ENCODE data around the gene KCNQ1OT1. TPM values are rescaled to one million over a fixed set of nuclear protein-coding genes. Genes with fewer than 3 reads are reported as not detected.

Gene KCNQ1OT1
- total RNA-seq, 1 donor from 2014 or later, result 0.68 TPM

DNA sequence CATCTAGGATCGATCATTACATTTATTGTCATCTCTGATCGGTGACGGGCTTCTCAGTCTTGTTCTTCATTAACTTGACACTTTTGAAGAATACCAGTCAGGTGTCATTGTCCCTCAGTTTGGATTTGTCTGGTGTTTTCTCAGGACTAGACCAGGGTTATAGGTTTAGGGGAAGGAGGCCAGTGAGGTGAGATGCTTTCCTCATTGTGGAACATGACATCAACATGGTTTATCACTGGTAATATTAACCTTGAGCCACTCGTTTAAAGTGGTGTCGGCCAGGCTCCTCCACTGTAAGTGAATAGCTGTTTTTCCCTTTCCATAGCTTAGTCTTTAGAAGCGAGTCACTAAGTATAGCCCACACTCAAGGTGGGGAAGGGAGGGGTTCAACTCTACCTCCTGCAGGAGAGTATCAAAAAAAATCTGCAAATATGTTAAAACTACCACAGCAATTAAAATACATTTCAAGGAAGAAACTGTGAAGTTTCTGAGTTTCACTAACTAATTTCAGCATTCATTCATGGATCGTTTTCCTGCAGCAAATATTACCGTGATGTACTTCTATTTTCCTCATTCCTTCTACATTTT lies 42.0 kb downstream of the KCNQ1OT1 start:
- H3K36me3 Mint-ChIP-seq (ENCODE audit: low read depth), result no peaks in the 10 kb centered on the region
- H3K9me3 Mint-ChIP-seq, result peaks cover 28% of the 10 kb centered on the region
- DNase-seq (ENCODE audit: low spot score), result no peak

GRCh38 chr11:2656859-2657258 lies 42.9 kb downstream of the KCNQ1OT1 start:
- Mint-ChIP-seq H3K9me3 (peaks cover 34% of the 10 kb centered on the region), H3K27me3 (ENCODE audit: low read depth) (no peaks in the 10 kb centered on the region), H3K4me1 (ENCODE audit: low read depth) (no peaks in the 10 kb centered on the region), H3K27ac (no peak overlapping the region), H3K36me3 (ENCODE audit: low read depth) (no peaks in the 10 kb centered on the region), H3K4me3 (ENCODE audit: low read depth) (no peak overlapping the region)
- intact Hi-C loops (cut with micrococcal nuclease), result no loop called here
- DNase-seq (ENCODE audit: low spot score), result no peak

More for the DNA sequence above, 42.0 kb downstream of the KCNQ1OT1 start:
- no peaks in the 10 kb centered on the region for H3K4me1 Mint-ChIP-seq (ENCODE audit: low read depth)
- H3K4me3 Mint-ChIP-seq (ENCODE audit: low read depth), result no peak overlapping the region
- H3K27me3 Mint-ChIP-seq (ENCODE audit: low read depth), result no peaks in the 10 kb centered on the region
- intact Hi-C loops (cut with micrococcal nuclease), result no loop called here
- no peak overlapping the region for H3K27ac Mint-ChIP-seq

- intact Hi-C loops (cut with micrococcal nuclease), result no loop called here
- no peaks in the 10 kb centered on the region for H3K36me3 Mint-ChIP-seq (ENCODE audit: low read depth)
- H3K27ac Mint-ChIP-seq, result no peak overlapping the region
- peaks cover 32% of the 10 kb centered on the region for H3K9me3 Mint-ChIP-seq
- DNase-seq (ENCODE audit: low spot score), result no peak
- H3K4me3 Mint-ChIP-seq (ENCODE audit: low read depth), result no peak overlapping the region
- H3K4me1 Mint-ChIP-seq (ENCODE audit: low read depth), result no peaks in the 10 kb centered on the region
- H3K27me3 Mint-ChIP-seq (ENCODE audit: low read depth), result no peaks in the 10 kb centered on the region
These were observed 43.8 kb downstream of the KCNQ1OT1 start for GRCh38 chr11:2655834-2656622.

DNA sequence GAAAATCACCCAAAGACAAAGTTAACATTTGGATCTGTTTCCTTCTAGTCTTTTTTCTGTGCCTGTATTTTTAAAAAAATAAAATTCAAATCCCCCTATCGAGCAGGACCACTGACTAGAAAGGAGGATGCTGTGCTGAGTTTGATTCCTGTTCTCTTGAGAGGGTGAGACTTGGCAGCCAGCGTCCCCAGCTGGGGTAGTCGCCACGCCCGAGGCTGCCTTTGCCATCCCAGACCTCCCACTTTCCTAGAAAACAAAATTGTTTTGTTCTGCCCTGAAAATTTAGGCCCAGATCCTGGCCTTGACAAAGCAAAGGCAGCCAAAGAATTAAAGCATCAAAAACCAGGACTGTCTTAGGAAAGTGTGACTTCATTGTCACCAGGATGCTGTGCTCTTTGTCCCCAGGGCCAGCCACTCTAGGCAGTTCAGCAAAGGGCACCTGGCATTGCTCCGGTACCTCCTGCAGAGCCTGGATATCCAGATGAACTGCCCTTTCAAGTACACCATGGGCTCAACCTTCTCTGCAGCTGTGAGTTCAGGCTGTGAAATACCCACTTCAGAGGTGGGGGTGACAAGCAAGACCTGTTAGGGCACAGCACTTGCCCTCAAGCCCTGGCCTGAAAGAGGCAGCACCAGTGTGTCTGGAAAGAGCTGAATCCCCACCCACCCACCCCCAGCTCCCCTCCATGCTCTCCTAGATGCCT lies 44.6 kb downstream of the KCNQ1OT1 start:
- Mint-ChIP-seq H3K4me1 (ENCODE audit: low read depth) (no peaks in the 10 kb centered on the region), H3K27ac (no peak overlapping the region), H3K9me3 (peaks cover 32% of the 10 kb centered on the region), H3K36me3 (ENCODE audit: low read depth) (peaks cover 2% of the 10 kb centered on the region), H3K27me3 (ENCODE audit: low read depth) (no peaks in the 10 kb centered on the region), H3K4me3 (ENCODE audit: low read depth) (no peak overlapping the region)
- intact Hi-C loops (cut with micrococcal nuclease), result no loop called here
- DNase-seq (ENCODE audit: low spot score), result no peak

DNA sequence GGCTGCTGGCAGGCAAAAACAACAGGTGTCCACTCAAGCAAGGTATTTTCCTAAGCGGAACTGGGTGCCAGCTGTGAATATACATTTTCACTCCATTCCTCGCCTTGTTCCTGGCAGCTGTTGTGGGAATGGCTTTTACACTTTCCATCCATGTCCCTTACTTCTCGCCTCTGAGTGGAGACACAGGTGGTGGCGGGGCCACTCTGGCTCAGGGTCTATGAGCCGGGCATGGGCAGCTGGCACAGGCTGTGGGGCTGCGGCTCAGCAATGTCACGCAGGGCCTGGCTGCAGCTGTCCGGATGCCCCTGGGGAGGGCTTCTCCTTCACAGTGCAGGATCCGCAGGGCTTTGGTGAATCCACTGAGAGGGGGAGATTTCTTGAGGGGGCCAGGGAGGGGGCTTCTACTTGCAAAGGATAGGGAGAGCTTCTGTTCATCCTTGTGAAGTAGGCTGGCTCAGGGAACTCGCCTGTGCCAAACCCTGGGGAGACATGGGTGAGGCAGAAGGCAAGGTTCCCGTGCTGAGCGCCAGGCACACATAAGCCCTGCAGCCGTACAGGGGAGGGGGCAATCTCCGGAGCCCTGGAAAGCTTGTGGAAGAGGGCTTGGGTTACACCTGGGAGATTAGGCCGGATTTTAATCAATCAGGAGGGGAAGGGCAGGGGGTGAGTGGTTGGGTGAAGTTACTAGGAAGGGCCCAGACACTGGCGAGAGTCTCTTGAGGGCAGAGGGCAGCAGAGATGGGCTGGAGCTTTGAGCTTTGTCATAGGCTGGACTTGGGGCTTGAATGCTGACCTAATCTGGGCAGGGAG lies 45.7 kb downstream of the KCNQ1OT1 start:
- H3K9me3 Mint-ChIP-seq, result peaks cover 35% of the 10 kb centered on the region
- intact Hi-C loops (cut with micrococcal nuclease), result no loop called here
- no peak for DNase-seq (ENCODE audit: low spot score)
- H3K27me3 Mint-ChIP-seq (ENCODE audit: low read depth), result no peaks in the 10 kb centered on the region
- no peak overlapping the region for H3K4me3 Mint-ChIP-seq (ENCODE audit: low read depth)
- H3K36me3 Mint-ChIP-seq (ENCODE audit: low read depth), result peaks cover 4% of the 10 kb centered on the region
- no peaks in the 10 kb centered on the region for H3K4me1 Mint-ChIP-seq (ENCODE audit: low read depth)
- no peak overlapping the region for H3K27ac Mint-ChIP-seq

GRCh38 chr11:2653198-2653551 lies 46.6 kb downstream of the KCNQ1OT1 start:
- Mint-ChIP-seq H3K27ac (no peak overlapping the region), H3K36me3 (ENCODE audit: low read depth) (peaks cover 4% of the 10 kb centered on the region), H3K4me3 (ENCODE audit: low read depth) (no peak overlapping the region), H3K27me3 (ENCODE audit: low read depth) (no peaks in the 10 kb centered on the region), H3K4me1 (ENCODE audit: low read depth) (no peaks in the 10 kb centered on the region), H3K9me3 (peaks cover 36% of the 10 kb centered on the region)
- intact Hi-C loops (cut with micrococcal nuclease), result no loop called here
- DNase-seq (ENCODE audit: low spot score), result no peak

- H3K27ac Mint-ChIP-seq, result no peak overlapping the region
- no peaks in the 10 kb centered on the region for H3K27me3 Mint-ChIP-seq (ENCODE audit: low read depth)
- no peak for DNase-seq (ENCODE audit: low spot score)
- intact Hi-C loops (cut with micrococcal nuclease), result no loop called here
- H3K4me3 Mint-ChIP-seq (ENCODE audit: low read depth), result no peak overlapping the region
- H3K36me3 Mint-ChIP-seq (ENCODE audit: low read depth), result peaks cover 4% of the 10 kb centered on the region
- peaks cover 40% of the 10 kb centered on the region for H3K9me3 Mint-ChIP-seq
- no peaks in the 10 kb centered on the region for H3K4me1 Mint-ChIP-seq (ENCODE audit: low read depth)
These were observed 47.2 kb downstream of the KCNQ1OT1 start for GRCh38 chr11:2652333-2653197.

GRCh38 chr11:2651826-2652271 lies 47.9 kb downstream of the KCNQ1OT1 start:
- peaks cover 46% of the 10 kb centered on the region for H3K9me3 Mint-ChIP-seq
- no peak overlapping the region for H3K27ac Mint-ChIP-seq
- intact Hi-C loops (cut with micrococcal nuclease), result no loop called here
- DNase-seq (ENCODE audit: low spot score), result no peak
- H3K4me1 Mint-ChIP-seq (ENCODE audit: low read depth), result no peaks in the 10 kb centered on the region
- H3K27me3 Mint-ChIP-seq (ENCODE audit: low read depth), result no peaks in the 10 kb centered on the region
- peaks cover 4% of the 10 kb centered on the region for H3K36me3 Mint-ChIP-seq (ENCODE audit: low read depth)
- no peak overlapping the region for H3K4me3 Mint-ChIP-seq (ENCODE audit: low read depth)

- intact Hi-C loops (cut with micrococcal nuclease), result no loop called here
- Mint-ChIP-seq H3K36me3 (ENCODE audit: low read depth) (peaks cover 4% of the 10 kb centered on the region), H3K27ac (no peak overlapping the region), H3K4me3 (ENCODE audit: low read depth) (no peak overlapping the region), H3K4me1 (ENCODE audit: low read depth) (no peaks in the 10 kb centered on the region), H3K27me3 (ENCODE audit: low read depth) (no peaks in the 10 kb centered on the region), H3K9me3 (peaks cover 46% of the 10 kb centered on the region)
- no peak for DNase-seq (ENCODE audit: low spot score)
These were observed 48.7 kb downstream of the KCNQ1OT1 start for GRCh38 chr11:2651054-2651617.

DNA sequence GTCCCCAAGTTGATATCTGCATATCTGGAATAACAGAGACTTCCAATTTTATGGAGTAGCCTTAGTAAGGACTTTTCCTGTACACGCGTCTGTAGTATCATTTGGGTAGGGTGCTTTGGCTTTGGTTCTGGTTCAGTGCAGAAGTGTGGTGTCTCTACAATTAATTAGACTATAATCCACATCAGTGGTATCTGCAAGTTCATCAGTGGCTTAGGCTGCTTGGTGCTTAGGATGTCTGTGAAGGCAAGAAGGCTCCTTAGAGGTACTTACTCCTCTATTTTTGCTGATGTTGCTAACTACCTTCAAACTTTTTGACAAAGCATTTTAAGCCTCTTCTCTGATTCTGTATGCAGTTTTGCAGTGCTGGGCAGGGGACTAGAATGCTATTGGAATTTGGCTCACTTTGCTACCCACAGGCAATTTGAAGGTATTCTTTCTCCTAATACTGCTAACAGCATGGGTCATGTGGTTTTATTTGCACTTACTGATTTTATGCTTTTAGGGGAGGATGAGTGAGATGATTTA lies 49.4 kb downstream of the KCNQ1OT1 start:
- peaks cover 46% of the 10 kb centered on the region for H3K9me3 Mint-ChIP-seq
- no peak for DNase-seq (ENCODE audit: low spot score)
- no peaks in the 10 kb centered on the region for H3K4me1 Mint-ChIP-seq (ENCODE audit: low read depth)
- peaks cover 4% of the 10 kb centered on the region for H3K36me3 Mint-ChIP-seq (ENCODE audit: low read depth)
- no peak overlapping the region for H3K4me3 Mint-ChIP-seq (ENCODE audit: low read depth)
- intact Hi-C loops (cut with micrococcal nuclease), result no loop called here
- no peaks in the 10 kb centered on the region for H3K27me3 Mint-ChIP-seq (ENCODE audit: low read depth)
- no peak overlapping the region for H3K27ac Mint-ChIP-seq

GRCh38 chr11:2649848-2650247 lies 49.9 kb downstream of the KCNQ1OT1 start:
- peaks cover 4% of the 10 kb centered on the region for H3K36me3 Mint-ChIP-seq (ENCODE audit: low read depth)
- H3K27me3 Mint-ChIP-seq (ENCODE audit: low read depth), result no peaks in the 10 kb centered on the region
- no peak for DNase-seq (ENCODE audit: low spot score)
- no peak overlapping the region for H3K27ac Mint-ChIP-seq
- no peaks in the 10 kb centered on the region for H3K4me1 Mint-ChIP-seq (ENCODE audit: low read depth)
- no peak overlapping the region for H3K4me3 Mint-ChIP-seq (ENCODE audit: low read depth)
- intact Hi-C loops (cut with micrococcal nuclease), result no loop called here
- H3K9me3 Mint-ChIP-seq, result peaks cover 48% of the 10 kb centered on the region

Measured in activated T-helper 2 cell treated with anti-CD3 and anti-CD28 coated beads, Interferon-gamma antibody, Interleukin-2, Interleukin-4, amounts not matched to agents 10 μg/mL and 5 μg/mL and 100 μg/mL, durations not matched to agents 14 hours and 24 hours and 36 hours (primary cell).